LNCaP clone FGC (cell line): Measurements from ENCODE around the gene SSH3.

Experiments
- DNase-seq: peaks from one replicate; pipeline ENCODE4 v3.0.0-alpha.2; 2011; ENCODE audit warnings: low read depth
- H3K4me3 ChIP-seq: 2 replicates; pipeline ENCODE4 v1.5.1; 2011; ENCODE audit warnings: mild to moderate bottlenecking, low read depth, low read length, control low read depth
- TF ChIP-seq, protein P1 (sequence below): IDR thresholded peaks from 2 replicates; pipeline ENCODE4 v1.5.1; 2012; ENCODE audit warnings: mild to moderate bottlenecking; ENCODE audit not compliant: control insufficient read depth, insufficient read depth; ENCODE audit errors: extremely low read depth

The SSH3 gene

DNA sequence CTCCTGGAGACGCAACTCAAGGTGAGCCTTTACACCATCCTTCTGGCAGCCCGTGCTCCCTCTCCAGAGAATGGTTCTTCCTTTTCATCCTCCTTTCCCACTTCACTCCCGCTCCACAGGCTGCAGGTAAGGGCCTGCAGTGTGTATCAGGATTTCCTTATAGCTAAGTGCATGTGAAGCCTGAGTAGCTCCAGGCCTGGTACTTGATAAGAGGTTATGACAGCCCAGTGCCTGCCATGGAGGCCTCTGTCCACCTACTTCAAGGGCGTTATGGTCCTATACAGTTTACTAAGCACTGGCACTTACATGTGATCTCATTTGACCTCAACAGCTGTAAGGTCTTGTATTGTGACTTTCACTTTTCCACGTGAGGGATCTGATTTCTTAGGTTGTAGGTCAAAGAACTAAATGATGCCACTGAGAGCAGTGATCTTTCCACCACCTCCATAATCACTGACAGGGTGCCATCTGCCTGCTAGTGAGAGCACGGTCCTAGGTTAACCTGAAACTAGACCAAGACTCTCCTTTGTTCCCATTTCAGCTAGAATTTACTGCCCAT, 18.1 kb downstream of the SSH3 start:
- no peak overlapping the region for H3K4me3 ChIP-seq
- TF ChIP-seq, protein P1, sequence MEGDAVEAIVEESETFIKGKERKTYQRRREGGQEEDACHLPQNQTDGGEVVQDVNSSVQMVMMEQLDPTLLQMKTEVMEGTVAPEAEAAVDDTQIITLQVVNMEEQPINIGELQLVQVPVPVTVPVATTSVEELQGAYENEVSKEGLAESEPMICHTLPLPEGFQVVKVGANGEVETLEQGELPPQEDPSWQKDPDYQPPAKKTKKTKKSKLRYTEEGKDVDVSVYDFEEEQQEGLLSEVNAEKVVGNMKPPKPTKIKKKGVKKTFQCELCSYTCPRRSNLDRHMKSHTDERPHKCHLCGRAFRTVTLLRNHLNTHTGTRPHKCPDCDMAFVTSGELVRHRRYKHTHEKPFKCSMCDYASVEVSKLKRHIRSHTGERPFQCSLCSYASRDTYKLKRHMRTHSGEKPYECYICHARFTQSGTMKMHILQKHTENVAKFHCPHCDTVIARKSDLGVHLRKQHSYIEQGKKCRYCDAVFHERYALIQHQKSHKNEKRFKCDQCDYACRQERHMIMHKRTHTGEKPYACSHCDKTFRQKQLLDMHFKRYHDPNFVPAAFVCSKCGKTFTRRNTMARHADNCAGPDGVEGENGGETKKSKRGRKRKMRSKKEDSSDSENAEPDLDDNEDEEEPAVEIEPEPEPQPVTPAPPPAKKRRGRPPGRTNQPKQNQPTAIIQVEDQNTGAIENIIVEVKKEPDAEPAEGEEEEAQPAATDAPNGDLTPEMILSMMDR, result no peak
- DNase-seq, result no peak

DNA sequence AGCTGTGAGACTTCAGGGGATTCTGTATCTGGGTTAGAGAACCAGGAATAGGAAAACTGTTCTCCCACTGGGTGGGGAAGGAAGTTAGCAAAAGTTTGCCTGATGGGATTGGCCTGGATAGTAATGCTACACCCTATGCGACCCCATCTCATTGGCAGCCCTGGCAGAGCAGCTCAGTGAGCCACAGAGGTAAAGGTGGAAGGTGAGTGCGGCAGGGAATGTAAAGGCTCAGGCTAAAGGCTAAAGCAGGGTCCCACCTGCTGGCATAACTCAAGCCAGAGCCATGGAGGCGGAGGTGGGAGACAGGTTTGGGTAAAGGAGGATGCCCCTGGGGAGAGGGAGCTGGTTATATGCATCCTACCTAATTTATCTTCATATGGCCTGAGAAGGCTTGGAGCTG, 18.7 kb downstream of the SSH3 start:
- no peak overlapping the region for H3K4me3 ChIP-seq
- TF ChIP-seq, protein P1, result no peak
- no peak for DNase-seq

DNA sequence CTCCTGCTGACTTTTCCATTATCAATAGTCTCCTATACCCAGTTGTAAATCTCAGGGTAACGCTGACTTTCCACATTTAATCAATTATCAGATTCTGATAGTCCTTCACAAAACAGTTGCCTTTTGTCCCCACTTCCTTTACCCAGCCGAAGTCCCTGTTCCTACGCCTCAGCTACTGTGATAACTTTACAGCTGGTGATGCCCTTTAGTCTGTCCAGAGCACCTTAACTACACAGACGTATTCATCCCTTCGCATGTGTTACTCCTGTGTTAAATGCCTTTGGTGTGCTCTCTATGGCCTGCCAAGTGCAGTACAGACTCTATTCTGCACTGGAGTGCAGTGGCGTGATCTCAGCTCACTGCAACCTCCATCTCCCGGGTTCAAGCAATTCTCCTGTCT, 20.2 kb downstream of the SSH3 start:
- DNase-seq, result no peak
- H3K4me3 ChIP-seq, result no peak overlapping the region
- TF ChIP-seq, protein P1, result no peak

DNA sequence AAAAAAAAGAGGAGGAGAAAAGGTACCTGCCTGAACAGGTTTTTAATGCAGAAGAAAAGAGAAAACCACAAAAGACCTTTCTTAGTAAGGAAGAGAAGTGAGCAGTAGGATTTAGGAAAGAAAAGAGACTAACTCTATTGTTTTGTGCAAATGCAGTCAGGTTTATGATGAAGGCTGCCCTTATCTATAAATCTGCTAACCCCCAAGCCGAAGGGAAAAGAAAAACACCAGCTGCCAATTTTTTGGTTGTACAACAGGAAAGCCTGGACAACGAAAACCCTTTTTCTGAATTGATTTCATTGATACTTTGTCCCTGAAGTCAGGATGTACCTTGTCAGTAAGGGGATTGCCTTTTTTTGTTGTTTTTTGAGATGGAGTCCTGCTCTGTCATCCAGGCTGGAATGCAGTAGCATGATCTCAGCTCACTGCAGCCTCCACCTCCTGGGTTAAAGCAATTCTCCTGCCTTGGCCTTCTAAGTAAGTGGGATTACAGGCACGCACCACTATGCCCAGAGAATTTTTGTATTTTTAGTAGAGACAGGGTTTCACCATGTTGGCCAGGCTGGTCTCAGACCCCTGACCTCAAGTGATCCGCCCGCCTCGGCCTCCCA, 28.9 kb downstream of the SSH3 start:
- no peak overlapping the region for H3K4me3 ChIP-seq
- TF ChIP-seq, protein P1, result no peak
- DNase-seq, result no peak

DNA sequence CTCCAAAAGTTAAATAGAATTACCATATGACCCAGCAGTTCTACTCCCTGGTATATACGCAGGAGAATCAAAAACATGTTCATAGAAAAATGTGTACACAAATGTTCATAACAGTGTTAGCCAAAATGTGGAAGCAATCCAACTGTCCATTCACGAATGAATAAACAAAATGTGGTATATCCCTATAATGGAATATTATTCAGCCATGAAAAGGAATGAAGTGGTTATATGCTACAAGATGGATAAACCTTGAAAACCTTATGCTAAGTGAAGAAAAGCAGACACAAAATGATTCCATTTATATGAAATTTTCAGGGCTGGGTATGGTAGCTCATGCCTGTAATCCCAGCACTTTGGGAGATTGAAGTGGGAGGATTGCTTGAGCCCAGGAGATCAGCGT, 33.9 kb downstream of the SSH3 start:
- TF ChIP-seq, protein P1, result no peak
- no peak for DNase-seq
- H3K4me3 ChIP-seq, result no peak overlapping the region

DNA sequence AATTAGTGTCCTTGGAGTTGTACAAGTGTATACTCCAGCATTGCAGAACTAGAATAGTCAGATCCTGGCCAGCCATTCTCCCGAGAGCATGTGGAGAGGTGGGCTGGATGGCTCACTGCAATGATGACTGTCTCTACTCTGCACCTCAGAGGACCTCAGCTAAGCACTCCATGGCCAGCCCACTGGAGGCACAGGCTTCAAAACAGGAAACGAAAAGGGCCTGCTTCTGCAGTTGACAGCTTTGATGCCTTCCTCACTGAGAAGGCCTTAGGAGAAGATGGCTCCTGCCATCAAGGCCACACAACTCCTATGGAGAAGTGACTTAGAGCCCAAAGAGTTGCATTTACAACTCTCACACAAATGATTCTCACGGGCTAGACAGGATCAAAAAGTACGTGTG, 40.9 kb downstream of the SSH3 start:
- TF ChIP-seq, protein P1, result no peak
- DNase-seq, result no peak
- no peak overlapping the region for H3K4me3 ChIP-seq

DNA sequence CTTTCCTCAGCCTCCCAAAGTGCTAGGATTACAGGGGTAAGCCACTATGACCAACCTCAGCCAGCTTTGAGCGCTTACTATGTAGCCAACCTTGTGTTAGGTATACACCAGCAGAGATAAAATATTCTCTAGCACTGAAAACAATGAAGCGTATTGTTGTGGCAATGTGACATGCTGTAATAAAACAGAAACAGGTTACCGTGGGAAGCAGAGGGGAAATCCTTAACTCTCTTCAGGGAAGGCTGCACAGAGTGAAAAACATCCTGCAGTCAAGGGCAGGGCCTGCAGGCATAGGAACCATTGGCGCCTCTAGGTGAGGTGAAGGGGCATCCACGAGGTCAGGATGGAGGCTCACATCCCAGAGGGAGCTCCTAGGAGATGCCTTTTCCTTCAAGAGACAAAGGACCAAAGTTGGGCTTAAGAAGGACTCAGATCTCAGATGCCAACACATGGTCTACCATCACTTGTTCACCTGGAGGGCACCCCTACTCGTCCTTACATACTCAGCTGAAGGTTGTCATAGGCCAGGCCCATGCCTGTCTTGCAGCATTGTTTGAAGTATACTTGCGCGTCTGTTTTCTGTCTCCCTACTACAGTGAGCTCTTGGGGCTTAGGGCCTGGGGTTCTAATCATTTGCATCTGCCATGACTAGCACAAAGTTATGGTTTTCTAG, 42.1 kb downstream of the SSH3 start:
- TF ChIP-seq, protein P1, result no peak

More for the DNA sequence above, 42.1 kb downstream of the SSH3 start:
- no peak overlapping the region for H3K4me3 ChIP-seq
- no peak for DNase-seq
